Large intestine (tissue), 3 donors: ENCODE data around the gene HPCAL1. TPM values are rescaled to one million over a fixed set of nuclear protein-coding genes. Genes with fewer than 3 reads are reported as not detected.

Experiments used
- DNase-seq, 2 donors: peaks; one replicate each; pipeline versions ENCODE4 v3.0.0 to v3.0.0-alpha.2; 2013
- H3K27ac ChIP-seq: one replicate; pipeline ENCODE4 v1.5.1; 2013; ENCODE audit warnings: low read length
- H3K27me3 ChIP-seq: 2 replicates; pipeline ENCODE4 v1.6.1; 2013; ENCODE audit warnings: low read length; ENCODE audit not compliant: control insufficient read depth, insufficient read depth
- H3K36me3 ChIP-seq: 2 replicates; pipeline ENCODE4 v1.6.1; 2013; ENCODE audit warnings: low read length; ENCODE audit not compliant: control insufficient read depth, insufficient read depth
- H3K4me1 ChIP-seq: one replicate; pipeline ENCODE4 v1.6.1; 2013; ENCODE audit warnings: low read length; ENCODE audit not compliant: control insufficient read depth, insufficient read depth
- H3K4me3 ChIP-seq: one replicate; pipeline ENCODE4 v1.5.1; 2013; ENCODE audit warnings: low read length
- H3K9me3 ChIP-seq: one replicate; pipeline ENCODE4 v1.6.1; 2013; ENCODE audit warnings: mild to moderate bottlenecking, low read depth, low read length, moderate library complexity; ENCODE audit not compliant: control insufficient read depth
- WGBS: methylation state at CpG from one replicate; pipeline ENCODE4 v1.1.5; 2013; ENCODE audit warnings: low lambda C conversion rate; ENCODE audit not compliant: insufficient coverage; 5-methylcytosine and 5-hydroxymethylcytosine counted together
- polyA plus RNA-seq: library from polyadenylated mRNA; unstranded; fragments of 120-200 nt; gene quantifications from one replicate; pipeline ENCODE4 v1.2.1, GENCODE V29; 2013

The HPCAL1 gene
- polyA plus RNA-seq, 1 donor, result 68.7 TPM

GRCh38 chr2:10363861-10364610 lies 61.3 kb downstream of the HPCAL1 start:
- H3K4me1 ChIP-seq, result peaks cover 19% of the 10 kb centered on the region
- no CpG with 5 or more reads among the region's 23 CpGs for WGBS
- no peaks in the 10 kb centered on the region for H3K27me3 ChIP-seq
- no peak overlapping the region for H3K4me3 ChIP-seq
- peaks cover 12% of the 10 kb centered on the region for H3K36me3 ChIP-seq
- no peak overlapping the region for H3K27ac ChIP-seq
- no peak for DNase-seq
- H3K9me3 ChIP-seq, result peaks cover 2% of the 10 kb centered on the region

GRCh38 chr2:10365412-10365811 lies 62.7 kb downstream of the HPCAL1 start:
- DNase-seq, result no peak
- H3K4me3 ChIP-seq, result no peak overlapping the region
- no CpG with 5 or more reads among the region's 12 CpGs for WGBS
- H3K27me3 ChIP-seq, result no peaks in the 10 kb centered on the region
- no peaks in the 10 kb centered on the region for H3K9me3 ChIP-seq
- H3K4me1 ChIP-seq, result peaks cover 33% of the 10 kb centered on the region
- no peak overlapping the region for H3K27ac ChIP-seq
- peaks cover 3% of the 10 kb centered on the region for H3K36me3 ChIP-seq

GRCh38 chr2:10366601-10367270 lies 64.0 kb downstream of the HPCAL1 start:
- Histone ChIP-seq H3K4me3 (no peak overlapping the region), H3K27me3 (no peaks in the 10 kb centered on the region), H3K9me3 (no peaks in the 10 kb centered on the region), H3K4me1 (peaks cover 40% of the 10 kb centered on the region), H3K27ac (no peak overlapping the region), H3K36me3 (peaks cover 3% of the 10 kb centered on the region)
- 100% methylated on average over 2 of the region's 15 CpGs for WGBS
- DNase-seq, result no peak

GRCh38 chr2:10367472-10368439 lies 65.1 kb downstream of the HPCAL1 start:
- Histone ChIP-seq H3K9me3 (no peaks in the 10 kb centered on the region), H3K36me3 (no peaks in the 10 kb centered on the region), H3K4me1 (peaks cover 40% of the 10 kb centered on the region), H3K27me3 (no peaks in the 10 kb centered on the region), H3K27ac (no peak overlapping the region), H3K4me3 (no peak overlapping the region)
- DNase-seq, result no peak
- no CpG with 5 or more reads among the region's 16 CpGs for WGBS

GRCh38 chr2:10368491-10369231 lies 66.0 kb downstream of the HPCAL1 start:
- no peak overlapping the region for H3K4me3 ChIP-seq
- H3K27me3 ChIP-seq, result no peaks in the 10 kb centered on the region
- peaks cover 40% of the 10 kb centered on the region for H3K4me1 ChIP-seq
- H3K27ac ChIP-seq, result no peak overlapping the region
- peaks cover 2% of the 10 kb centered on the region for H3K36me3 ChIP-seq
- WGBS, result no CpG with 5 or more reads among the region's 24 CpGs
- H3K9me3 ChIP-seq, result no peaks in the 10 kb centered on the region
- DNase-seq, result peak in 1 of 2 donors; percentile 49

- H3K9me3 ChIP-seq, result no peaks in the 10 kb centered on the region
- WGBS, result 81% methylated on average over 3 of the region's 14 CpGs
- H3K27ac ChIP-seq, result peak overlapping the region; percentile 6
- peaks cover 4% of the 10 kb centered on the region for H3K36me3 ChIP-seq
- H3K4me1 ChIP-seq, result peaks cover 40% of the 10 kb centered on the region
- H3K27me3 ChIP-seq, result no peaks in the 10 kb centered on the region
- DNase-seq, result peak; percentile 65 to 76
- H3K4me3 ChIP-seq, result no peak overlapping the region
Observed at GRCh38 chr2:10369269-10370255, 66.9 kb downstream of the HPCAL1 start.

GRCh38 chr2:10370390-10370789 lies 67.7 kb downstream of the HPCAL1 start:
- DNase-seq, result no peak
- Histone ChIP-seq H3K36me3 (peaks cover 4% of the 10 kb centered on the region), H3K27me3 (no peaks in the 10 kb centered on the region), H3K27ac (no peak overlapping the region), H3K4me1 (peaks cover 40% of the 10 kb centered on the region), H3K9me3 (no peaks in the 10 kb centered on the region), H3K4me3 (no peak overlapping the region)
- WGBS, result no CpG with 5 or more reads among the region's 1 CpG

- Histone ChIP-seq H3K27ac (no peak overlapping the region), H3K9me3 (no peaks in the 10 kb centered on the region), H3K36me3 (peaks cover 4% of the 10 kb centered on the region), H3K4me1 (peaks cover 35% of the 10 kb centered on the region), H3K27me3 (no peaks in the 10 kb centered on the region), H3K4me3 (no peak overlapping the region)
- DNase-seq, result no peak
- no CpG with 5 or more reads among the region's 6 CpGs for WGBS
Observed at GRCh38 chr2:10370895-10371294, 68.2 kb downstream of the HPCAL1 start.
